NK-92 treated with Interleukin-12 subunit alpha and Interleukin-12 subunit beta, amount 100 ng/mL, for 24 hours (cell line): ENCODE measurements around the gene PUSL1.

ENCODE experiments used
- DNase-seq: peaks from one replicate; lab custom pipeline; 2025; lab: John Stamatoyannopoulos, UW

The PUSL1 gene

GRCh38 chr1:1295154-1295923 is 13.1 kb upstream of the PUSL1 start:
- no peak for DNase-seq

- no peak for DNase-seq
These were observed 12.0 kb upstream of the PUSL1 start for GRCh38 chr1:1296070-1297061.

GRCh38 chr1:1297802-1298424 is 10.5 kb upstream of the PUSL1 start:
- DNase-seq, result no peak

DNA sequence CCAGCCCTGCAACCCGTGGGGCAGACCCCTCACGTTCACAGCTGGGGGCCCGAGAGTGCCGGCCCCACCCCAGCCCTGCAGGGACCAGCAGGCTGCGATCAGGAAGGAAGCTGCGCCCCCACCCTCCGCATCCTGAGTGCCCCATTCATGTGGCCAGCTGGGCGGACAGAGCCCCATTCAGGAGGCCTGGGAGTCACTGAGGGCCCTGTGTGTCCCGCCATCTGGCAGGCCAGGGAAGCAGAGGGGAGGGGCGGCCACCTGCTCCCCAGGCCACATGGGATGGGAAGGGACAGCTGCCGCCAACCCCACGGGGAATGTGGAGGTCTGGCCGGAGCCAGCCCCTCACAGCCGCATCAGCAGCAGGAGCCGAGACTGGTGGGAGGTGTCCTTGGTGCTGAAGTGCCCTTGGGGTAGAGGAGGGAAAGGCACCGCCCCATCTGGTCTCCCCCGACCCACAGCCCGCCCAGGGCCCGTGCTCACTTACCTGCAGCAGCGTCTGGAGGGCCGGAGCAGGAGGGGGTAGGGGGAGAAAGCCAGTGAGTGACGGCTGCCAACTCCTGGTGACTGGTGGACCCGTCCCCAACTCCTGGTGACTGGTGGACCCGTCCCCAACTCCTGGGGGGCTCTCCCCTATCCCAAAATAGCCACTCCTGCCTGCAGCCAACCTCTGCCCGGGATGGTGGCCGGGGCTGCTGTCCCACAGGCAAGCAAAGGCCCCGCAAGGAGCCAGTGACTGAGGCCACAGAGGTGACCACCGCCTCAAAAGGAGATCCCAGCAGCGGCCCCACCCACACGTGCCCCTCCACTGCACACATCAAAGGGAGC is 9.3 kb upstream of the PUSL1 start:
- DNase-seq, result no peak

GRCh38 chr1:1299686-1300351 is 8.6 kb upstream of the PUSL1 start:
- DNase-seq, result no peak

GRCh38 chr1:1300352-1300739 is 8.1 kb upstream of the PUSL1 start:
- DNase-seq, result no peak

- DNase-seq, result no peak
These were observed 6.4 kb upstream of the PUSL1 start for GRCh38 chr1:1302006-1302430.

- no peak for DNase-seq
These were observed 5.4 kb upstream of the PUSL1 start for GRCh38 chr1:1302951-1303509.

DNA sequence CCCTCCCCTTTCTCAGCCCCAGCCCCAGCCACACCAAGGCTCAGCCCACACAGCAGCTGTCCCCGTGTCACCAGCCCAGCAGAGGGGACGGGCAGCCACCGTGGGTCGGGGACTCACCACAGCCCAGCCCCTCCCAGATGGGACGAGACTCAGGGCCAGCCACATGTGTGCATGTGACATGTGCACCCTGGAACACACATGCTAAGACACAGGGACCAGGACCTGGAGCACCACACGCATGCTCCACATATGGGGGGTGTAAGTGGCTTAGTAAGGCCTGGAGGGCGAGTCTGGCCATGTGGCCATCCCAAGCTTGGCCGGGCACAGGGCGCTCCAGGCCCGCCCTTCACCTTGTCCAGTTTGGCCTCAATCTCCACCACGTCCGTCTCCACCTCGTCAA is 4.7 kb upstream of the PUSL1 start:
- DNase-seq, result no peak

DNA sequence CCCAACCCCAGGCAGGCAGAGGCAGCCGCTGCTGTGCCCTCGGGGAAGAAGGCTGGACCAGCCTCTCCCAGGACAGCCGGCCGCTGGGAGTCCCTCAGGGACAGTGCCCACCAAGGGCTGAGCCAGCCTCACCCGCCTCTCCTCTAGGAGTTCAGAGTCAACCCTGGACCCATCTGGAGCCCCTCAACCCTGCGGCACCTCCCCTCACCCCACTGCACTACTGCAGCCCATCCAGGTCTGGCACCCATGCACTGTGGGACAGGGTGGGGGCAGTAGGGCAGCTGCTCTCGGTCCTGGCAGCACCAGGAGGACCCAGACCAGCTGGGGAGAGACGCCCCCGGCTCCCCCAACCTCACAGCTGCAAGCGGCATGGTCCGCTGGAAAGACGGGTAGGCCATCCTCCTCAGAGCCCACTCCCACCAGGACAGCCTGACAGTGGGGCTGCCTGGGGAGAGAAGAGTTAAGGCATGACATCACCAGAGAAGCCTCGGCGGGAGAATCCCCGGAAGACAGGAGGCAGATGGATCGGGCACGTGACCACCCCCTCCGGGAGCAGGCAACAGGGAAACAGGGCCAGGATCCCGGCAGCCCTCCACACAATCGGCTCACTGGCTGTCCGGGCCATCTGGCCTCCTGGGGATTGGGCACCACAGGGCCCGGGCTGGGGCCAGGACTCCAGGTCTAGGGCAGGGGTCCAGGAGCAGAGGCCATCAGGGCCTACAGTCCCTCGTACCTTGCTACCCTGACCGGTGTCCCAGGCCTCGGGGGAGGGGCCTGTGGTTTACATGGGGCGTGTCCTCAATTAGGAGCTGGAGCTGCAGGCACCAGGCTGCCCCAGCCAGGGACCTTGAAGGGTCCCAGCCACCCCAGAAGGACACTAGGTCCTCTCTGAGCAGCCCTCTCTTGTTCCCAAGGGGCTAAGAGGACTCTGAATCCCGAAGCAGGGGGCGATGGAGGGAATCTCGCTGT is 3.8 kb upstream of the PUSL1 start:
- no peak for DNase-seq

GRCh38 chr1:1305300-1306069 is 2.9 kb upstream of the PUSL1 start:
- DNase-seq, result no peak

DNA sequence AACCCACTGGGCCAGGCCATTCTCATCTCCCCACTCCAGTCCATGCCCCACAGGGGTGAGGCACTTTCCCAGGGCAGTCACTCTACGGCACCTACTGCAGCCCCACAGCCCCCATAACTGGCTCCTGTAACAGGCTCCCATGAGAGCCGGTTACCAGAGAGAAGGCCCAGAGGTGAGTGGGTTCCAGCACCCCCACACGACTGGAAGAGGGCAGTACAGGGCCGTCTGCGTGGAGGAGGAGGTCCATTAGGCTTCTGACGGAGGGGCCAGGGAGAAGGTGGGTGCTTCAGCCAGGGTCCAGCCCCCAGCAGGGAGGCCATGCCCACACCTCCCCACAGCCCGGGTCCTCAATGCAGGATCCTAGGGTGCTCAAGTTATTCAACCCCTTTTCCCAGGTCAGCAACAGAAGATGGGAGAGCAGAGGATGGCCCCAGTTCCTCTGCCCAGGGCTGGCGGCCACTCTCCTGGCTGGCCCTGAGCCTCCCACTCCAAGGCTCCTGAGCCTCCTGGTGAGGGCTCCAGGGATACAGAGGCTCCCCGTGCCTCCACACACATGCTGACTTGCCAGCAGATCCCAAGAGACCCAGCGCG is 2.2 kb upstream of the PUSL1 start:
- no peak for DNase-seq

GRCh38 chr1:1306661-1307260 is 1.6 kb upstream of the PUSL1 start:
- no peak for DNase-seq

GRCh38 chr1:1307261-1307922 is 1.0 kb upstream of the PUSL1 start:
- DNase-seq, result no peak

GRCh38 chr1:1308756-1309250 is 406 bp downstream of the PUSL1 start:
- peak; percentile 62 for DNase-seq

- DNase-seq, result no peak
These were observed 1.1 kb downstream of the PUSL1 start for GRCh38 chr1:1309251-1310108.

DNA sequence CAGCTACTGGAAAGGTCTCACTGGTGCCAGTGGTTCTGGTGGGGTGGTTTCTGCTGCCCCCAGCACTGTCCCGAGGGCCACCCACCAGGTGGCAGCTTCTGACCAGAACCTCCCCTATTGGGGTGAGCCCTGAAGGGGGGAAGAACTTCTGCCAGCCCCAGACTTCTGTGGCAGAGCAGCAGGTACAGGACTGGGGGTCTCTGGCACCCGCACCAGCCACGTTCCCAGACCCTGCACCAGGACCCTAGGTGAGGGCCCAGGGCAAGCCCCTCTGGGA is 1.6 kb downstream of the PUSL1 start:
- no peak for DNase-seq
